GM12801 (cell line): Measurements from ENCODE around the gene IGBP1.

Experiments
- TF ChIP-seq, protein P1 (sequence below): IDR thresholded peaks from one replicate; pipeline ENCODE4 v1.5.1; 2011; ENCODE audit warnings: control low read depth; ENCODE audit not compliant: insufficient read length; ENCODE audit errors: extremely low read depth

The IGBP1 gene

GRCh38 chrX:70138622-70139021 is 5.4 kb downstream of the IGBP1 start:
- TF ChIP-seq, protein P1, sequence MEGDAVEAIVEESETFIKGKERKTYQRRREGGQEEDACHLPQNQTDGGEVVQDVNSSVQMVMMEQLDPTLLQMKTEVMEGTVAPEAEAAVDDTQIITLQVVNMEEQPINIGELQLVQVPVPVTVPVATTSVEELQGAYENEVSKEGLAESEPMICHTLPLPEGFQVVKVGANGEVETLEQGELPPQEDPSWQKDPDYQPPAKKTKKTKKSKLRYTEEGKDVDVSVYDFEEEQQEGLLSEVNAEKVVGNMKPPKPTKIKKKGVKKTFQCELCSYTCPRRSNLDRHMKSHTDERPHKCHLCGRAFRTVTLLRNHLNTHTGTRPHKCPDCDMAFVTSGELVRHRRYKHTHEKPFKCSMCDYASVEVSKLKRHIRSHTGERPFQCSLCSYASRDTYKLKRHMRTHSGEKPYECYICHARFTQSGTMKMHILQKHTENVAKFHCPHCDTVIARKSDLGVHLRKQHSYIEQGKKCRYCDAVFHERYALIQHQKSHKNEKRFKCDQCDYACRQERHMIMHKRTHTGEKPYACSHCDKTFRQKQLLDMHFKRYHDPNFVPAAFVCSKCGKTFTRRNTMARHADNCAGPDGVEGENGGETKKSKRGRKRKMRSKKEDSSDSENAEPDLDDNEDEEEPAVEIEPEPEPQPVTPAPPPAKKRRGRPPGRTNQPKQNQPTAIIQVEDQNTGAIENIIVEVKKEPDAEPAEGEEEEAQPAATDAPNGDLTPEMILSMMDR, result no peak

DNA sequence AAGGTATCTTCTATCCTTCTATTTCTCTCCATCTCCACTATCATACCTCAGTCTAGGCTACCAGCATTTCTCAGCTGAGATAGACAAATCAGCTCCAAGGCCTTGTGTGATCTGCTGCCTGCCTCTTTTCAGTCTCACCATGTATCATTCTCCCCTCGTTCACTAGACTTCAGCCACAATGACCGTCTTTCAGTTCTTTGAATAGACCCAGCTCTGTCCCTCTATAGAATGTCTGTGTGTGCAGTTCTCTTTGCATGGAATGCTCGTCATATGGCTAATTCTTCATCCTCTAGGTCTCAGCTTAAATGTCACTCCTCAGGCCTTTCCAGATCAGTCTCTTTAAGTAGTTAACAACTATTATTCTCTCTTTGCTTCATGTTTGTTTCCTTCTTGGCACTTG is 6.5 kb downstream of the IGBP1 start:
- TF ChIP-seq, protein P1, result no peak

GRCh38 chrX:70141373-70141772 is 8.1 kb downstream of the IGBP1 start:
- TF ChIP-seq, protein P1, result no peak

DNA sequence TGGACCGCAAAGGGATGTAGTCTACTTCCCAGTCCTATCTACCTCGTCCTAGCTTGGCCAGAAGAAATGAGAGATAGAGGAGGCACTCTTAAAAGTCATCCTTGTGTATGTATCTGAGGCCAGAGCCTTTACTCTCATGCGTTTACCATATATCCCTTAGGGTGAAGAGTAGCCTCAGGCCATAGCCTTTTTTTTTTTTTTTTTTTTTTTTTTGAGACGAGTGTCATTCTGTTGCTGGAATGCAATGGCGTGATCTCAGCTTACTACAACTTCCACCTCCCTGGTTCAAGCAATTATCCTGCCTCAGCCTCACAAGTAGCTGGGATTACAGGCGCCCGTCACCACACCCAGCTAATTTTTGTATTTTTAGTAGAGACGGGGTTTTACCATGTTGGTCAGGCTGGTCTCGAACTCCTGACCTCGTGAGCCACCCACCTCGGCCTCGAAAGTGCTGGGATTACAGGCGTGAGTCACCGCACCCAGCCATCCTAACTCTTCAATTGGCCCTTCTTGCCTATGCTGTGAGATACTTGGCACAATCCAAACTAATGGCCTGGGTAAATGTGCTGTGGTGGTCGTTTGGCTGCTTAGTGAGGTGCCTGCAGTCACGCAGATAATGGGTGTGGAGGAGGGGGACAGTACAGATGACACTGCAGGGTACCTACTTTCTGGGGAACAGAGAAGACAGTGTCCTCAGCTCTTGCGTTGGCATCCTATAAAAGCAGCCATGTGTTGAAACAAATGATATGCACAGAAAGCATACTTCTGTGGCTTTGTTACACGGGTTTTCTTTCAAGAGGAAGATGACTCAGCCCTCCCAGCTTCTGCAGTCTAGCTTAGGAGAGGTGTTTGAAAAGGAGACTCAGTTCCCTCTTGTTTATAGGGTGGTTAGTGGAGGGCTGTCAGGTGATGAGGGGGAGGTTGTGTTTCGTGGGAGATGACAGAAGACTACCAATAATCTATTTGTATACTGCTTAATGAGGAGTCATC is 33.6 kb downstream of the IGBP1 start:
- TF ChIP-seq, protein P1, result no peak

DNA sequence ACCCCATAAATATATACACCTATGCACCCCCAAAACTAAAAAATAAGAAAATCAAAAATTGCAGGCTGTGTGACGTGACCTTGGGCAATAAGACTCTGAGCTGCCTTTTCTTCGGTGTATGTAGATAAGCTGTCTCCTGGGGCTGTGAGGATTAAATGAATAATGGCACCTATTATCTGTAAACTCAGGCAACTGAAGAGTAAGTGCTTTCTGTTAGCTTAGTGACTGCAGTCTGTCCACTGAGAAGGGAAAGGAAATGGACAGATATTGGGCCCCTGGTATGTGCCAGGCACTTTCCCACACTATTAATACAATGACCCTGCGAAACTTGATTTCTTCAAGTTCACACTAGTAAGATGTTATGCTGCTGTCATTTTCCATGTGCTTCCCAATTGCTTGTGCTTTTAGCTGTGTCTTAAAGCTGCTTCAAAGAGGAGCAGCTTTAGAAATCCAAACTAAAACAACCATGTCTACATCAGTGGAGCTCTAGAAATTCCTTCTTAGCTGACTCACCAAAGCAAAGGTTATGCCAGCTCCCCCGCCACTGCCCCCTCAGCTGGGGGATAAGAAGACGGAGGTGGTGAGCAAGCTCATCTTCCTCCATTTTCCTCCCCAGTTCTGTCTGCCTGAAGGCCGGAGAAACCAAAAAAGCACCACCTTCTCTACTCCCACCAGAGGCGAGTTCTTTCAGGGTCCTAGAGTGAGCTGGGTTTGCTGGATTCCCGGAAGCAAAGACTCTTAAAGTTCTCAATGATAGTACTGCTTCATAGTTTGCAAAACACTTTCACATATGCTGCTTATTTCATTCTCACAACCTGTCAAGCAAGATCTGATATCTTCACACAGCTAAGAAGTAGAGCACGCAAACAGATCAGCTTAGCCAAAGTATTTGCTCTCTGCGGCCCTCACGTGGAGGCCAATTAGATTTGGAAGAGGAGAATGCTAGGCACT is 35.3 kb downstream of the IGBP1 start:
- TF ChIP-seq, protein P1, result no peak

DNA sequence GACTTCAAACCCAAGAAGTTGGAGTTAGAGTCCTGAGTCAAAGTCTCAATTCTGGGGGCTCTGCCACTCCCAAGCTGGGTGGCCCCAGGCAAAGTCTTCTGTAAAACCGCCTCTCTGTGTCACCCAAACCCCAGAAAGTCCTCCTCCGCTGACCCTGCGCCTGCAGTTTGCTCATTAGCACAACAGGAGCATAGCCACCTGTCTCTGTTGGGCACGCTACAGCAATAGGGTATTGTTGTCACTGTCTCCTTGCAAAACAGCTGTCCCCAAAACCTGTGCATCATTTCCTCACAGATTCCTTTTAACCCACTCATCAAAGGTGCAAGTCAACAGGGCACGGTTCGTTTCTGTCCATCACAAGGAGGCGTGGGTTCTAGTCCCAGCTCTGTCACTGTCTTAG is 36.0 kb downstream of the IGBP1 start:
- TF ChIP-seq, protein P1, result no peak

- TF ChIP-seq, protein P1, result no peak
Observed at GRCh38 chrX:70171624-70172023, 38.4 kb downstream of the IGBP1 start.
